ENCODE measurements around the gene BRI3. TPM values are rescaled to one million over a fixed set of nuclear protein-coding genes. Genes with fewer than 3 reads are reported as not detected.

Gene BRI3
- total and polyA plus RNA-seq, 9 of the 15 experiments (the other 6 are each of a cell fraction or from before 2014, with no cell fraction given), result 4.3 to 57.4 (median 18.6) TPM

DNA sequence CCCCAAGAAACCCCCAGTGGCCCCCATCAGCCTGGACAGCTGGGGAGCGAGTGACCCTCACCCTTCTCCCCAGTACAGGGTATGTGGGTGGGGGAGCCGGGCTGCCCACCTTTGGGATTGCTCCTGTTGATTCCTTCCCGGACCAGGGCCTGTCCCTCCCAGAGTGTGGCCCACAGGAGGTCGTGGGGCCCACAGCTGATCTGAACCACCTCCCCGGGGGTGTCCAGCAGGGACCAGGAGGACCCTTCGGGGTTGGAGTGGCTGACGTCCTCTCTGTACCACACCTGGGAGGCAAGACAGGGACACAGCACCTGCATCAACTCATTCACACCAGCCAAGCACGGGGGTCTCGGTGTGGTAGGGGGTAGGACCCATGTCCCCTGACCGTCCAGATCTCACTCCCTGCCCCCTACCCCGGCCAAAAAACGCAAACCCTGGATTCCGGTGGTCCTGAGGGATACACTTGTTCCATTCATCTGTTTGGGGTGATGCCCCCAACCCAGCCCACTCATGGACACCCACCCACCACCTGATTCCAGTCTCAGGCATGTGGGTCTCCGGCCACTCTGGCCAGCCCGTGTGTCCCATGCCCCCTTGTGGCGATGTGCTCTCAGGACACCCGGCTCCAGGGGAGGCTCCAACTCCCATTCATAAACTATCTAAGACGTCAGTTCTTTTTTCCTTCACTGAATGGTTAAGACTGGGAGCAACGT, 40.4 kb upstream of the BRI3 start:
- H3K27ac ChIP-seq (ENCODE audit: extremely low read depth, low read depth, low read length), result no peak overlapping the region
- no TSS peak for BruUV-seq (replicated peaks)
- POLR2A ChIA-PET, result interaction anchor here (0.6 kb wide), 1 partner anchor 1135 kb away, joined by 3 read pairs; no protein-coding TSS in a partner anchor
- FAIRE-seq (peak; percentile 73), DNase-seq (ENCODE audit: extremely low read depth in 1 of 4, low spot score in 3 of 4) (peak; percentile 57 to 74 (median 67)), ATAC-seq (peak; percentile 94)
- CTCF ChIA-PET (ENCODE audit: low intra/inter-chr PET ratio), result interaction anchor here (0.7 kb wide), 1 partner anchor 220 kb away, joined by 5 read pairs; no protein-coding TSS in a partner anchor
- intact Hi-C loops (cut with micrococcal nuclease), result loop anchor here (1.0 to 5.0 kb wide), 2 partner anchors 74 to 220 kb away; no protein-coding TSS in a partner anchor
- no peak overlapping the region for H3K9ac ChIP-seq (ENCODE audit: insufficient read depth in 1 of 2, low read depth in 2 of 2, low read length in 2 of 2)
- no peaks in the 10 kb centered on the region for H3K36me3 ChIP-seq (ENCODE audit: control insufficient read depth, insufficient read depth, low read length)
- H2AFZ ChIP-seq (ENCODE audit: low read depth, low read length), result no peak overlapping the region
- no peaks in the 10 kb centered on the region for H3K79me2 ChIP-seq (ENCODE audit: control insufficient read depth, insufficient read depth, low read length)
- H3K4me1 ChIP-seq (replicated peaks in 1 of 2; ENCODE audit: control insufficient read depth in 2 of 2, insufficient read depth in 2 of 2, low read length in 2 of 2), result peaks cover 0 to 18% of the 10 kb centered on the region in 2 experiments; a peak in 2 of 5 replicates
- no peak overlapping the region for H3K4me3 ChIP-seq
- no peaks in the 10 kb centered on the region for H3K9me3 ChIP-seq (replicated peaks; ENCODE audit: control insufficient read depth, insufficient read depth, low read depth, low read length)
- in situ Hi-C loops (cut with MboI), result no loop called here
- no peaks in the 10 kb centered on the region for H3K9me1 ChIP-seq (ENCODE audit: control insufficient read depth, insufficient read depth, low read length)
- H4K20me1 ChIP-seq (replicated peaks; ENCODE audit: control insufficient read depth, insufficient read depth, low read length), result no peaks in the 10 kb centered on the region
- H3K4me2 ChIP-seq (ENCODE audit: insufficient read depth, low read length), result no peak overlapping the region
- 42% methylated on average over 12 of the region's 19 CpGs for WGBS (ENCODE audit: insufficient coverage, low coverage, missing lambda C conversion rate)
- peaks cover 0 to 7% of the 10 kb centered on the region in 2 experiments; a peak in 1 of 5 replicates for H3K27me3 ChIP-seq (ENCODE audit: control insufficient read depth in 2 of 2, insufficient read depth in 2 of 2, low read length in 2 of 2)
- TF ChIP-seq, protein P1, sequence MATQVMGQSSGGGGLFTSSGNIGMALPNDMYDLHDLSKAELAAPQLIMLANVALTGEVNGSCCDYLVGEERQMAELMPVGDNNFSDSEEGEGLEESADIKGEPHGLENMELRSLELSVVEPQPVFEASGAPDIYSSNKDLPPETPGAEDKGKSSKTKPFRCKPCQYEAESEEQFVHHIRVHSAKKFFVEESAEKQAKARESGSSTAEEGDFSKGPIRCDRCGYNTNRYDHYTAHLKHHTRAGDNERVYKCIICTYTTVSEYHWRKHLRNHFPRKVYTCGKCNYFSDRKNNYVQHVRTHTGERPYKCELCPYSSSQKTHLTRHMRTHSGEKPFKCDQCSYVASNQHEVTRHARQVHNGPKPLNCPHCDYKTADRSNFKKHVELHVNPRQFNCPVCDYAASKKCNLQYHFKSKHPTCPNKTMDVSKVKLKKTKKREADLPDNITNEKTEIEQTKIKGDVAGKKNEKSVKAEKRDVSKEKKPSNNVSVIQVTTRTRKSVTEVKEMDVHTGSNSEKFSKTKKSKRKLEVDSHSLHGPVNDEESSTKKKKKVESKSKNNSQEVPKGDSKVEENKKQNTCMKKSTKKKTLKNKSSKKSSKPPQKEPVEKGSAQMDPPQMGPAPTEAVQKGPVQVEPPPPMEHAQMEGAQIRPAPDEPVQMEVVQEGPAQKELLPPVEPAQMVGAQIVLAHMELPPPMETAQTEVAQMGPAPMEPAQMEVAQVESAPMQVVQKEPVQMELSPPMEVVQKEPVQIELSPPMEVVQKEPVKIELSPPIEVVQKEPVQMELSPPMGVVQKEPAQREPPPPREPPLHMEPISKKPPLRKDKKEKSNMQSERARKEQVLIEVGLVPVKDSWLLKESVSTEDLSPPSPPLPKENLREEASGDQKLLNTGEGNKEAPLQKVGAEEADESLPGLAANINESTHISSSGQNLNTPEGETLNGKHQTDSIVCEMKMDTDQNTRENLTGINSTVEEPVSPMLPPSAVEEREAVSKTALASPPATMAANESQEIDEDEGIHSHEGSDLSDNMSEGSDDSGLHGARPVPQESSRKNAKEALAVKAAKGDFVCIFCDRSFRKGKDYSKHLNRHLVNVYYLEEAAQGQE (IDR thresholded peaks at IDR 0.05; ENCODE audit: borderline replicate concordance), result peak; percentile 43; the same call in 1 of the 2 replicates
- TF ChIP-seq, protein P1 (CRISPR knock-in tag; IDR thresholded peaks at IDR 0.05; ENCODE audit: low read depth), result no peak
- TF ChIP-seq MCM7 (IDR thresholded peaks at IDR 0.05) (no peak), RBM22 (IDR thresholded peaks at IDR 0.05; ENCODE audit: low read depth, low read length, poor library complexity, severe bottlenecking) (no peak), ELF2 (CRISPR knock-in tag; IDR thresholded peaks at IDR 0.05) (no peak), ARID3A (IDR thresholded peaks at IDR 0.05; ENCODE audit: borderline replicate concordance, low read depth, low read length) (no peak), CTCF (IDR thresholded peaks at IDR 0.05 in 2 of 3, conservative IDR thresholded peaks at IDR 0.05 in 1 of 3; ENCODE audit: insufficient read depth in 2 of 3, low read depth in 1 of 3, low read length in 3 of 3) (peak; percentile 71 to 83 (median 75)), TEAD1 (CRISPR knock-in tag; IDR thresholded peaks at IDR 0.05) (no peak)
